HG02571 (cell line): ENCODE data around the gene CST7.

Experiments
- ATAC-seq: cut with Tn5 transposase; IDR thresholded peaks from one replicate; pipeline ENCODE4 v1.9.1; 2021; ENCODE audit warnings: mild to moderate bottlenecking, moderate library complexity; ENCODE audit not compliant: unreplicated experiment

The CST7 gene

GRCh38 chr20:24963672-24964505, 14.8 kb downstream of the CST7 start:
- no peak for ATAC-seq

- ATAC-seq = no peak
These were observed 15.4 kb downstream of the CST7 start for GRCh38 chr20:24964506-24964840.

- ATAC-seq = no peak
These were observed 16.2 kb downstream of the CST7 start for GRCh38 chr20:24965065-24965919.

GRCh38 chr20:24966317-24967012, 17.4 kb downstream of the CST7 start:
- ATAC-seq = no peak

GRCh38 chr20:24968278-24968800, 19.3 kb downstream of the CST7 start:
- no peak for ATAC-seq

GRCh38 chr20:24969186-24970029, 20.3 kb downstream of the CST7 start:
- no peak for ATAC-seq

GRCh38 chr20:24970030-24970553, 21.0 kb downstream of the CST7 start:
- ATAC-seq = no peak

- no peak for ATAC-seq
These were observed 21.7 kb downstream of the CST7 start for GRCh38 chr20:24970754-24971153.

GRCh38 chr20:24971376-24972101, 22.5 kb downstream of the CST7 start:
- no peak for ATAC-seq

- no peak for ATAC-seq
These were observed 23.3 kb downstream of the CST7 start for GRCh38 chr20:24972341-24972740.

- ATAC-seq = no peak
These were observed 28.3 kb downstream of the CST7 start for GRCh38 chr20:24977336-24977735.

GRCh38 chr20:24977797-24978196, 28.7 kb downstream of the CST7 start:
- no peak for ATAC-seq

GRCh38 chr20:24978513-24978912, 29.4 kb downstream of the CST7 start:
- no peak for ATAC-seq

- ATAC-seq = no peak
These were observed 30.2 kb downstream of the CST7 start for GRCh38 chr20:24979036-24979960.

GRCh38 chr20:24980291-24981053, 31.4 kb downstream of the CST7 start:
- ATAC-seq = no peak

GRCh38 chr20:24981282-24981681, 32.2 kb downstream of the CST7 start:
- no peak for ATAC-seq

GRCh38 chr20:24981790-24982189, 32.7 kb downstream of the CST7 start:
- ATAC-seq = no peak

GRCh38 chr20:24983896-24984295, 34.8 kb downstream of the CST7 start:
- no peak for ATAC-seq
